Activated CD4-positive, alpha-beta memory T cell treated with anti-CD3 and anti-CD28 coated beads, Interleukin-2, amount 10 ng/mL, durations not matched to agents 7 days and 5 days (primary cell): ENCODE measurements around the gene HSPBAP1. TPM values are rescaled to one million over a fixed set of nuclear protein-coding genes. Genes with fewer than 3 reads are reported as not detected.

ENCODE experiments used
- CTCF ChIA-PET: fragments of 350-600 bp; sonication (Branson Sonifier 250); formaldehyde crosslinking; loops from one replicate; lab custom pipeline; 2021; ENCODE audit warnings: antibody characterized with exemption, inconsistent platforms; lab: Charles Lee
- POLR2A ChIA-PET: fragments of 350-600 bp; sonication (Branson Sonifier 250); formaldehyde crosslinking; loops from one replicate; lab custom pipeline; 2021; ENCODE audit warnings: antibody characterized with exemption; lab: Charles Lee
- DNase-seq: peaks from one replicate; pipeline ENCODE4 v3.0.0-alpha.2; 2020
- H3K27ac Mint-ChIP-seq: one replicate; pipeline ENCODE4 v1.8.0; 2021; ENCODE audit warnings: mild to moderate bottlenecking, mixed read lengths
- H3K27me3 Mint-ChIP-seq: one replicate; pipeline ENCODE4 v1.8.0; 2021; ENCODE audit warnings: mixed read lengths
- H3K36me3 Mint-ChIP-seq: one replicate; pipeline ENCODE4 v1.8.0; 2021; ENCODE audit warnings: low read depth, mixed read lengths
- H3K4me1 Mint-ChIP-seq: one replicate; pipeline ENCODE4 v1.8.0; 2021; ENCODE audit warnings: mixed read lengths
- H3K4me3 Mint-ChIP-seq: one replicate; pipeline ENCODE4 v1.8.0; 2021; ENCODE audit warnings: mild to moderate bottlenecking, mixed read lengths
- H3K9me3 Mint-ChIP-seq: one replicate; pipeline ENCODE4 v1.8.0; 2021; ENCODE audit warnings: mixed read lengths
- total RNA-seq, 2 experiments: library from RNA; stranded (reverse); gene quantifications; one replicate each; pipeline ENCODE4 v1.2.3, GENCODE V29; 2021

The HSPBAP1 gene
- total RNA-seq, 2 experiments from 2014 or later = 5.6 to 6.2 TPM

- Mint-ChIP-seq H3K36me3 (peaks cover 4% of the 10 kb centered on the region), H3K27me3 (no peaks in the 10 kb centered on the region), H3K9me3 (no peaks in the 10 kb centered on the region), H3K27ac (no peak overlapping the region), H3K4me3 (no peak overlapping the region), H3K4me1 (no peaks in the 10 kb centered on the region)
- no peak for DNase-seq
- CTCF ChIA-PET = interaction anchor here (0.7 to 0.8 kb wide), 2 partner anchors 8 to 97 kb away, joined by 3 to 4 read pairs; no protein-coding TSS in a partner anchor
- POLR2A ChIA-PET = no interaction called here
Measured at GRCh38 chr3:122776675-122777468, 16.8 kb downstream of the HSPBAP1 start.

GRCh38 chr3:122774564-122774963, 19.1 kb downstream of the HSPBAP1 start:
- no peak for DNase-seq
- Mint-ChIP-seq H3K4me3 (no peak overlapping the region), H3K9me3 (no peaks in the 10 kb centered on the region), H3K27ac (no peak overlapping the region), H3K27me3 (no peaks in the 10 kb centered on the region), H3K36me3 (peaks cover 2% of the 10 kb centered on the region), H3K4me1 (no peaks in the 10 kb centered on the region)
- ChIA-PET CTCF (no interaction called here), POLR2A (no interaction called here)

- POLR2A ChIA-PET = no interaction called here
- Mint-ChIP-seq H3K36me3 (peaks cover 2% of the 10 kb centered on the region), H3K27ac (no peak overlapping the region), H3K4me3 (no peak overlapping the region), H3K4me1 (peaks cover 1% of the 10 kb centered on the region), H3K9me3 (no peaks in the 10 kb centered on the region), H3K27me3 (no peaks in the 10 kb centered on the region)
- CTCF ChIA-PET = no interaction called here
- DNase-seq = no peak
Measured at GRCh38 chr3:122773944-122774509, 19.6 kb downstream of the HSPBAP1 start.

- Mint-ChIP-seq H3K36me3 (peaks cover 2% of the 10 kb centered on the region), H3K4me1 (peaks cover 1% of the 10 kb centered on the region), H3K9me3 (no peaks in the 10 kb centered on the region), H3K27ac (no peak overlapping the region), H3K4me3 (no peak overlapping the region), H3K27me3 (no peaks in the 10 kb centered on the region)
- ChIA-PET POLR2A (no interaction called here), CTCF (interaction anchor here (1.1 kb wide), 1 partner anchor 18 kb away, joined by 7 read pairs; no protein-coding TSS in a partner anchor)
- no peak for DNase-seq
Measured at GRCh38 chr3:122772827-122773226, 20.8 kb downstream of the HSPBAP1 start.

GRCh38 chr3:122770521-122771202, 23.0 kb downstream of the HSPBAP1 start:
- CTCF ChIA-PET = no interaction called here
- H3K4me1 Mint-ChIP-seq = peaks cover 1% of the 10 kb centered on the region
- H3K27me3 Mint-ChIP-seq = no peaks in the 10 kb centered on the region
- POLR2A ChIA-PET = no interaction called here
- H3K36me3 Mint-ChIP-seq = peaks cover 2% of the 10 kb centered on the region
- H3K27ac Mint-ChIP-seq = no peak overlapping the region
- H3K9me3 Mint-ChIP-seq = no peaks in the 10 kb centered on the region
- H3K4me3 Mint-ChIP-seq = no peak overlapping the region
- DNase-seq = no peak

GRCh38 chr3:122767540-122768372, 25.9 kb downstream of the HSPBAP1 start:
- Mint-ChIP-seq H3K4me3 (no peak overlapping the region), H3K9me3 (no peaks in the 10 kb centered on the region), H3K27me3 (no peaks in the 10 kb centered on the region), H3K27ac (no peak overlapping the region), H3K4me1 (peaks cover 1% of the 10 kb centered on the region), H3K36me3 (peaks cover 2% of the 10 kb centered on the region)
- no peak for DNase-seq
- ChIA-PET POLR2A (no interaction called here), CTCF (no interaction called here)

GRCh38 chr3:122766430-122766829, 27.2 kb downstream of the HSPBAP1 start:
- no peak overlapping the region for H3K4me3 Mint-ChIP-seq
- ChIA-PET CTCF (interaction anchor here (0.8 kb wide), 1 partner anchor 13 kb away, joined by 3 read pairs; no protein-coding TSS in a partner anchor), POLR2A (no interaction called here)
- peaks cover 1% of the 10 kb centered on the region for H3K4me1 Mint-ChIP-seq
- no peaks in the 10 kb centered on the region for H3K27me3 Mint-ChIP-seq
- H3K36me3 Mint-ChIP-seq = peaks cover 4% of the 10 kb centered on the region
- DNase-seq = no peak
- H3K9me3 Mint-ChIP-seq = no peaks in the 10 kb centered on the region
- H3K27ac Mint-ChIP-seq = no peak overlapping the region

- Mint-ChIP-seq H3K27ac (no peak overlapping the region), H3K4me1 (peaks cover 11% of the 10 kb centered on the region), H3K36me3 (peaks cover 4% of the 10 kb centered on the region), H3K9me3 (no peaks in the 10 kb centered on the region), H3K4me3 (no peak overlapping the region), H3K27me3 (no peaks in the 10 kb centered on the region)
- POLR2A ChIA-PET = interaction anchor here (1.6 kb wide), 1 partner anchor 10 kb away, joined by 3 read pairs; no protein-coding TSS in a partner anchor
- CTCF ChIA-PET = no interaction called here
- no peak for DNase-seq
Measured at GRCh38 chr3:122760453-122761271, 33.0 kb downstream of the HSPBAP1 start.

GRCh38 chr3:122758877-122759560, 34.6 kb downstream of the HSPBAP1 start:
- POLR2A ChIA-PET = interaction anchor here (1.6 kb wide), 1 partner anchor 8 kb away, joined by 3 read pairs; no protein-coding TSS in a partner anchor
- H3K9me3 Mint-ChIP-seq = no peaks in the 10 kb centered on the region
- peaks cover 11% of the 10 kb centered on the region for H3K4me1 Mint-ChIP-seq
- H3K4me3 Mint-ChIP-seq = no peak overlapping the region
- DNase-seq = no peak
- H3K27ac Mint-ChIP-seq = no peak overlapping the region
- H3K27me3 Mint-ChIP-seq = no peaks in the 10 kb centered on the region
- H3K36me3 Mint-ChIP-seq = peaks cover 11% of the 10 kb centered on the region
- CTCF ChIA-PET = interaction anchor here (0.6 kb wide), 1 partner anchor 503 kb away, joined by 3 read pairs; no protein-coding TSS in a partner anchor

GRCh38 chr3:122755491-122755890, 38.1 kb downstream of the HSPBAP1 start:
- H3K9me3 Mint-ChIP-seq = no peaks in the 10 kb centered on the region
- peaks cover 9% of the 10 kb centered on the region for H3K36me3 Mint-ChIP-seq
- ChIA-PET POLR2A (interaction anchor here (0.6 to 1.0 kb wide), 2 partner anchors 40 to 91 kb away, joined by 3 read pairs; partner anchors contain the start of gene SLC49A4), CTCF (interaction anchor here (0.6 to 2.3 kb wide), 23 partner anchors 9 to 1196 kb away, joined by 3 to 15 read pairs (median 5); partner anchors contain the start of genes HSPBAP1, KPNA1 and SEMA5B)
- H3K4me3 Mint-ChIP-seq = no peak overlapping the region
- H3K4me1 Mint-ChIP-seq = peaks cover 11% of the 10 kb centered on the region
- H3K27ac Mint-ChIP-seq = no peak overlapping the region
- no peak for DNase-seq
- no peaks in the 10 kb centered on the region for H3K27me3 Mint-ChIP-seq

- H3K27ac Mint-ChIP-seq = no peak overlapping the region
- POLR2A ChIA-PET = interaction anchor here (1.0 kb wide), 1 partner anchor 40 kb away, joined by 3 read pairs; the partner anchor contains the start of gene SLC49A4
- H3K9me3 Mint-ChIP-seq = no peaks in the 10 kb centered on the region
- no peak overlapping the region for H3K4me3 Mint-ChIP-seq
- peaks cover 9% of the 10 kb centered on the region for H3K36me3 Mint-ChIP-seq
- no peaks in the 10 kb centered on the region for H3K27me3 Mint-ChIP-seq
- peaks cover 11% of the 10 kb centered on the region for H3K4me1 Mint-ChIP-seq
- DNase-seq = no peak
- CTCF ChIA-PET = interaction anchor here (0.7 to 2.3 kb wide), 22 partner anchors 9 to 362 kb away, joined by 3 to 15 read pairs (median 5); partner anchors contain the start of genes HSPBAP1, KPNA1 and SEMA5B
Measured at GRCh38 chr3:122754929-122755328, 38.7 kb downstream of the HSPBAP1 start.
